Common myeloid progenitor, CD34-positive (primary cell): Measurements from ENCODE around the gene MYO3B. TPM values are rescaled to one million over a fixed set of nuclear protein-coding genes. Genes with fewer than 3 reads are reported as not detected.

Experiments used
- CTCF ChIA-PET: fragments of 350-600 bp; sonication (Branson Sonifier 250); formaldehyde crosslinking; loops from one replicate; lab custom pipeline; 2021; ENCODE audit warnings: antibody characterized with exemption; lab: Charles Lee
- POLR2A ChIA-PET: fragments of 350-600 bp; sonication (Branson Sonifier 250); formaldehyde crosslinking; loops from one replicate; lab custom pipeline; 2021; ENCODE audit warnings: antibody characterized with exemption; lab: Charles Lee
- DNase-seq, 3 donors: peaks; one replicate each; pipeline versions ENCODE4 v3.0.0 to v3.0.0-alpha.2; 2013
- H3K27ac ChIP-seq, 2 experiments: 1 replicate in 1 of 2; 2 replicates in 1 of 2; pipeline ENCODE4 v1.7.0; 2013; ENCODE audit warnings: inconsistent platforms in 2 of 2, low read length in 2 of 2, mild to moderate bottlenecking in 2 of 2, low read depth in 1 of 2, moderate library complexity in 1 of 2; ENCODE audit not compliant: severe bottlenecking in 2 of 2, insufficient read depth in 1 of 2, poor library complexity in 1 of 2
- H3K27me3 ChIP-seq, 5 experiments: replicated peaks in 2 of 5; 1 replicate in 3 of 5; 2 replicates in 2 of 5; pipeline versions ENCODE4 v1.6.1 to v1.7.0; 2013; ENCODE audit warnings: low read length in 4 of 5, mild to moderate bottlenecking in 2 of 5, moderate library complexity in 2 of 5, inconsistent platforms in 1 of 5; ENCODE audit not compliant: insufficient read depth in 5 of 5, control insufficient read depth in 4 of 5
- H3K36me3 ChIP-seq, 4 experiments: 1 replicate in 2 of 4; 2 replicates in 2 of 4; pipeline versions ENCODE4 v1.6.1 to v1.7.0; 2013; ENCODE audit warnings: low read length in 3 of 4, control low read depth in 1 of 4, mild to moderate bottlenecking in 1 of 4; ENCODE audit not compliant: control insufficient read depth in 4 of 4, insufficient read depth in 4 of 4
- H3K4me1 ChIP-seq, 4 experiments: 1 replicate in 3 of 4; 2 replicates in 1 of 4; pipeline versions ENCODE4 v1.6.1 to v1.7.1; 2013; ENCODE audit warnings: low read length in 3 of 4, mild to moderate bottlenecking in 3 of 4, control low read depth in 1 of 4, inconsistent platforms in 1 of 4, moderate library complexity in 1 of 4; ENCODE audit not compliant: control insufficient read depth in 4 of 4, insufficient read depth in 4 of 4; ENCODE audit errors: control extremely low read depth in 1 of 4
- H3K4me3 ChIP-seq, 7 experiments: 1 replicate in 4 of 7; 2 replicates in 3 of 7; pipeline versions ENCODE4 v1.5.1 to v1.7.0; 2013; ENCODE audit warnings: mild to moderate bottlenecking in 7 of 7, low read length in 6 of 7, moderate library complexity in 6 of 7, inconsistent platforms in 2 of 7, low read depth in 2 of 7, control low read depth in 1 of 7; ENCODE audit not compliant: insufficient read depth in 4 of 7, control insufficient read depth in 1 of 7; ENCODE audit errors: extremely low read depth in 1 of 7
- H3K9me3 ChIP-seq, 5 experiments: 1 replicate in 4 of 5; 2 replicates in 1 of 5; pipeline versions ENCODE4 v1.6.1 to v1.7.1; 2013; ENCODE audit warnings: low read length in 4 of 5, mild to moderate bottlenecking in 2 of 5, inconsistent platforms in 1 of 5, low read depth in 1 of 5, moderate library complexity in 1 of 5; ENCODE audit not compliant: control insufficient read depth in 4 of 5, insufficient read depth in 2 of 5; ENCODE audit errors: control extremely low read depth in 1 of 5
- WGBS: methylation state at CpG from one replicate; pipeline ENCODE4 v1.1.5; 2013; ENCODE audit not compliant: insufficient coverage; 5-methylcytosine and 5-hydroxymethylcytosine counted together
- polyA plus RNA-seq: library from polyadenylated mRNA; unstranded; fragments of 120-200 nt; gene quantifications from one replicate; pipeline ENCODE4 v1.2.1, GENCODE V29; 2013

The MYO3B gene
- 0.17 TPM for polyA plus RNA-seq

- no peaks in the 10 kb centered on the region for H3K9me3 ChIP-seq
- no peak within 1 kb of the TSS for H3K4me3 ChIP-seq
- no peak for DNase-seq
- WGBS = 93% methylated on average over 3 of the region's 3 CpGs
- H3K36me3 ChIP-seq = no peaks in the 10 kb centered on the region
- no peaks in the 10 kb centered on the region for H3K4me1 ChIP-seq
- no peaks in the 10 kb centered on the region for H3K27me3 ChIP-seq
- no peak within 1 kb of the TSS for H3K27ac ChIP-seq
- ChIA-PET CTCF (no interaction called here), POLR2A (no interaction called here)
Observed at GRCh38 chr2:170177950-170178781, at the start of gene MYO3B. MYO3B (plus strand) TSS chr2:170178147; CDS start chr2:170178288, 141 bp downstream.

- Histone ChIP-seq H3K27me3 (no peaks in the 10 kb centered on the region), H3K4me3 (no peak overlapping the region), H3K4me1 (peaks cover 0 to 15% (median 3%) of the 10 kb centered on the region in 4 experiments), H3K27ac (no peak overlapping the region), H3K36me3 (no peaks in the 10 kb centered on the region), H3K9me3 (peaks cover 0 to 1% (median 0%) of the 10 kb centered on the region in 5 experiments)
- 62% methylated on average over 4 of the region's 9 CpGs for WGBS
- POLR2A ChIA-PET = no interaction called here
- peak in 2 of 3 donors; percentile 16 to 23 for DNase-seq
- CTCF ChIA-PET = no interaction called here
Observed at GRCh38 chr2:170139276-170139967, 38.5 kb upstream of the MYO3B start.

- no peaks in the 10 kb centered on the region for H3K36me3 ChIP-seq
- 90% methylated on average over 4 of the region's 5 CpGs for WGBS
- H3K4me3 ChIP-seq = no peak overlapping the region
- ChIA-PET POLR2A (no interaction called here), CTCF (no interaction called here)
- no peaks in the 10 kb centered on the region for H3K27me3 ChIP-seq
- H3K27ac ChIP-seq = no peak overlapping the region
- DNase-seq = no peak
- peaks cover 0 to 15% (median 3%) of the 10 kb centered on the region in 4 experiments for H3K4me1 ChIP-seq
- no peaks in the 10 kb centered on the region for H3K9me3 ChIP-seq
Observed at GRCh38 chr2:170140561-170140960, 37.4 kb upstream of the MYO3B start.

- POLR2A ChIA-PET = no interaction called here
Observed at GRCh38 chr2:170141865-170142264, 36.1 kb upstream of the MYO3B start.

GRCh38 chr2:170142502-170142901 lies 35.4 kb upstream of the MYO3B start:
- WGBS = 96% methylated on average over 4 of the region's 7 CpGs
- no peaks in the 10 kb centered on the region for H3K27me3 ChIP-seq

More at GRCh38 chr2:170141865-170142264, 36.1 kb upstream of the MYO3B start:
- peaks cover 0 to 15% (median 3%) of the 10 kb centered on the region in 4 experiments for H3K4me1 ChIP-seq
- CTCF ChIA-PET = no interaction called here
- no peaks in the 10 kb centered on the region for H3K9me3 ChIP-seq
- H3K4me3 ChIP-seq = no peak overlapping the region
- 96% methylated on average over 5 of the region's 12 CpGs for WGBS
- no peaks in the 10 kb centered on the region for H3K36me3 ChIP-seq
- no peaks in the 10 kb centered on the region for H3K27me3 ChIP-seq
- no peak for DNase-seq
- H3K27ac ChIP-seq = no peak overlapping the region

GRCh38 chr2:170143045-170143717 lies 34.8 kb upstream of the MYO3B start:
- Histone ChIP-seq H3K27ac (no peak overlapping the region), H3K36me3 (no peaks in the 10 kb centered on the region), H3K27me3 (no peaks in the 10 kb centered on the region), H3K4me3 (no peak overlapping the region), H3K9me3 (no peaks in the 10 kb centered on the region), H3K4me1 (peaks cover 0 to 12% (median 3%) of the 10 kb centered on the region in 4 experiments)
- DNase-seq = peak in 2 of 3 donors; percentile 18 to 58
- ChIA-PET CTCF (no interaction called here), POLR2A (no interaction called here)
- no CpG with 5 or more reads among the region's 4 CpGs for WGBS

More at GRCh38 chr2:170142502-170142901, 35.4 kb upstream of the MYO3B start:
- ChIA-PET CTCF (no interaction called here), POLR2A (no interaction called here)
- peaks cover 0 to 15% (median 3%) of the 10 kb centered on the region in 4 experiments for H3K4me1 ChIP-seq
- H3K4me3 ChIP-seq = no peak overlapping the region
- no peaks in the 10 kb centered on the region for H3K36me3 ChIP-seq
- H3K9me3 ChIP-seq = no peaks in the 10 kb centered on the region
- no peak overlapping the region for H3K27ac ChIP-seq
- no peak for DNase-seq
